ENCODE results near the gene NAB1. TPM values are rescaled to one million over a fixed set of nuclear protein-coding genes. Genes with fewer than 3 reads are reported as not detected.

NAB1 gene
- total RNA-seq, 1 donor from 2014 or later: 71.6 TPM

DNA sequence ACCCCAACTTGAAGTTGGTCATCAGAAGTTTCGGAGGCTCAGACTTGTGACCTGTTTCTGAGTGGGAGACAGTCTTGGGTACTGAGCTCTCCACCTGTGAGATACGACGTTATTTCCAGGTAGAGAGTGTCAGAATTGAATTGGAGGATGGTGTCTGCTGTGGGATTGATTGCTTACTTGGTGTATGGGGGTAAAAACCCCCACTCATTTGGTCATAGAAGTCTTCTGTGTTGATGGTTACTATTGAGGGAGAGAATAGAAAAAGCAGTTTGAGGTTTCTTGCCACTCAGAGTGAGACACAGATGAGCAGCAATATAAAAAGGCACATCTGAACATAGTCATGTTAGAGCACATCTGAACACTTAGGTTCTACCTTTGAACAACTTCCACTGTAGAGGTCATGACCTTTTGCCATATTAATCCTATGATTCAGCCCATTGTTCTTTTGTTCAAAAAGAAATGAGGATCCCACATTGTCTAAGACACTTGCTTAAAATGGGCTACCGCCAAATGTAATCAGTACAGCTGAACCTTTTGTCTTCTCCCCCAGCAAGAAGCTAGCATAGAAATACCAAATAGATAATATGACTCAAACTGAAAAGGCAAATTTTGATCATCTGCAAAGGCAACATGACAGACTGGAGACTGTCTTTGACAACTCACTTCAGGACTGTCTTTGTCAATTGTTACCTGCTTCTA is 73.3 kb downstream of the NAB1 start:
- peaks cover 27% of the 10 kb centered on the region for H3K4me1 Mint-ChIP-seq

DNA sequence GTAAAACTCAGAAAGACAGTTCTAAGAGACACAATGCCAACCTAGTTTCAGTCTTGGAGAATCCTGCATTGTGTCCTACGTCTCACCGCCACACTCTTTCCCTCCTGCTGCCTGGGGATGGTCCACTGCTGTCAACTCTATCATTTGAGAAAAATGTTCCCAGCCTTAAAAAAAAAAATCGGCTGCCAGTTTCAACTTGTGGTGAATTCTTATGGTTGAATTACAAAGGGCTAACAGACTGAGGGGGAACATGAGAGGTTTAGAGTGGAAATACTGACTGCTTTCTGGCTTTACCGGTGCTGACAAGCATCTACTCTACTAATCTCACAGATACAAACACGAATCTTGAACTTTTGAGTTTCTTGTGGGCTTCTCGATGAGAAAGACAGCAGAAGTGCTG is 74.0 kb downstream of the NAB1 start:
- Mint-ChIP-seq H3K9me3 (no peaks in the 10 kb centered on the region), H3K27ac (no peak overlapping the region), H3K4me1 (peaks cover 21% of the 10 kb centered on the region), H3K27me3 (ENCODE audit: low read depth) (no peaks in the 10 kb centered on the region), H3K36me3 (no peaks in the 10 kb centered on the region), H3K4me3 (no peak overlapping the region)
- TF ChIP-seq, protein P1, sequence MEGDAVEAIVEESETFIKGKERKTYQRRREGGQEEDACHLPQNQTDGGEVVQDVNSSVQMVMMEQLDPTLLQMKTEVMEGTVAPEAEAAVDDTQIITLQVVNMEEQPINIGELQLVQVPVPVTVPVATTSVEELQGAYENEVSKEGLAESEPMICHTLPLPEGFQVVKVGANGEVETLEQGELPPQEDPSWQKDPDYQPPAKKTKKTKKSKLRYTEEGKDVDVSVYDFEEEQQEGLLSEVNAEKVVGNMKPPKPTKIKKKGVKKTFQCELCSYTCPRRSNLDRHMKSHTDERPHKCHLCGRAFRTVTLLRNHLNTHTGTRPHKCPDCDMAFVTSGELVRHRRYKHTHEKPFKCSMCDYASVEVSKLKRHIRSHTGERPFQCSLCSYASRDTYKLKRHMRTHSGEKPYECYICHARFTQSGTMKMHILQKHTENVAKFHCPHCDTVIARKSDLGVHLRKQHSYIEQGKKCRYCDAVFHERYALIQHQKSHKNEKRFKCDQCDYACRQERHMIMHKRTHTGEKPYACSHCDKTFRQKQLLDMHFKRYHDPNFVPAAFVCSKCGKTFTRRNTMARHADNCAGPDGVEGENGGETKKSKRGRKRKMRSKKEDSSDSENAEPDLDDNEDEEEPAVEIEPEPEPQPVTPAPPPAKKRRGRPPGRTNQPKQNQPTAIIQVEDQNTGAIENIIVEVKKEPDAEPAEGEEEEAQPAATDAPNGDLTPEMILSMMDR (IDR thresholded peaks at IDR 0.05; ENCODE audit: unreplicated experiment): no peak
- no peak for DNase-seq (ENCODE audit: low spot score in 2 of 2, unreplicated experiment in 2 of 2)

More for the DNA sequence above, 73.3 kb downstream of the NAB1 start:
- TF ChIP-seq, protein P1 (IDR thresholded peaks at IDR 0.05; ENCODE audit: unreplicated experiment): no peak
- H3K4me3 Mint-ChIP-seq: no peak overlapping the region
- H3K9me3 Mint-ChIP-seq: no peaks in the 10 kb centered on the region
- DNase-seq (ENCODE audit: low spot score in 2 of 2, unreplicated experiment in 2 of 2): no peak
- H3K27ac Mint-ChIP-seq: no peak overlapping the region
- no peaks in the 10 kb centered on the region for H3K27me3 Mint-ChIP-seq (ENCODE audit: low read depth)
- no peaks in the 10 kb centered on the region for H3K36me3 Mint-ChIP-seq

DNA sequence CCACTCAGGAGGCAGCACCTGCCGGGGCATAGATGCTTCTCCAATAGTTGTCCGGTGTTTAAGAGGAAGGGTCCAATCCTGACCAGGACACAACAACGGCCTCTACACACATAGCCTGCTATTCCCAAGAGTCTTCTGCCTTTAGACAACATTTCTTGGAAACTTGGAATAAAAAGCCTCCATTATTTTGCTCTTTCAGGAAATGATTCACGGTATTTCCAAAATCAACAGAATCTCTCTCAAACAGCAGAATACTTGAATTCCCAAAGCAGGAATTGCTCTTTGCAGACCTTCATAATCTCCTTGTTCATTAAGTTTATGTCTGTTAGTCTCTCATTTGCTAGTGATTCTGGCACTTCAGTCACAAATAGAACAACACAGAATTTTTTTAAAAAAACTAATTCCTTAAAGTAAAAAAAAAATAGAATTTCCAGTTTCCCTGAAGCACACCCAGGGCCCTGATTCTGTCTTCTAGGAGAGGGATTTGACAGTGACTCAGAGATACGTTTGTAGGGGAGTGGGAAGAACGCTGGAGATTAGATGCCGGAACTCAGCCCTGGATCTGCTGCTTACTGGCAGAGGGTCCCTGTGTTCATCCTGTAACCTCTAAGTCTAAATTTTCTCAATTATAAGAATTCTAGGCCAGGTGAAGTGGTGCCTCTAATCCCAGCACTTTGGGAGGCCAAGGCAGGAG is 74.7 kb downstream of the NAB1 start:
- H3K36me3 Mint-ChIP-seq: no peaks in the 10 kb centered on the region
- H3K27ac Mint-ChIP-seq: no peak overlapping the region
- no peaks in the 10 kb centered on the region for H3K27me3 Mint-ChIP-seq (ENCODE audit: low read depth)
- H3K4me1 Mint-ChIP-seq: peaks cover 15% of the 10 kb centered on the region
- TF ChIP-seq, protein P1 (IDR thresholded peaks at IDR 0.05; ENCODE audit: unreplicated experiment): no peak
- no peak overlapping the region for H3K4me3 Mint-ChIP-seq
- DNase-seq (ENCODE audit: low spot score in 2 of 2, unreplicated experiment in 2 of 2): no peak
- H3K9me3 Mint-ChIP-seq: peaks cover 1% of the 10 kb centered on the region

DNA sequence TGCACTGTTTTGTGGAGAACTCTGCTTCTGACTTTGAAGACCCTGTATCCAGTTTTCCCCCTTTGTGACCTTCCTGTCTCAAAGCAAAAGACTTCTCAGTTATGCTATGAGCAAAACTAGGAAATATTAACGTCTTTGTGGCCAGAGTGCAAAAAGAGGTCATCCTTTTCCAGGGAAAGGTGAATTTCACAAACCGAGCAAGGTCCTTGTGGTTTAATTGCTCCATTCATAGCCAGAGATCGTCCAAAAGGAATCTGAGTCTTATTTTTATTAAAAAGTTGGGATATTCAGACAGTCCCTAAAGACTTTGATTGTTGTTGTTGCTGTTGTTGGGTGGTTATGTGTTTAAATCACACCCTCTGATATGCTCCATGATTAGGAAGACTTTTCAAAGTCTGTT is 77.4 kb downstream of the NAB1 start:
- Mint-ChIP-seq H3K4me3 (no peak overlapping the region), H3K27ac (no peak overlapping the region), H3K36me3 (no peaks in the 10 kb centered on the region), H3K27me3 (ENCODE audit: low read depth) (no peaks in the 10 kb centered on the region), H3K4me1 (peaks cover 8% of the 10 kb centered on the region), H3K9me3 (peaks cover 5% of the 10 kb centered on the region)
- TF ChIP-seq, protein P1 (IDR thresholded peaks at IDR 0.05; ENCODE audit: unreplicated experiment): no peak
- no peak for DNase-seq (ENCODE audit: low spot score in 2 of 2, unreplicated experiment in 2 of 2)

DNA sequence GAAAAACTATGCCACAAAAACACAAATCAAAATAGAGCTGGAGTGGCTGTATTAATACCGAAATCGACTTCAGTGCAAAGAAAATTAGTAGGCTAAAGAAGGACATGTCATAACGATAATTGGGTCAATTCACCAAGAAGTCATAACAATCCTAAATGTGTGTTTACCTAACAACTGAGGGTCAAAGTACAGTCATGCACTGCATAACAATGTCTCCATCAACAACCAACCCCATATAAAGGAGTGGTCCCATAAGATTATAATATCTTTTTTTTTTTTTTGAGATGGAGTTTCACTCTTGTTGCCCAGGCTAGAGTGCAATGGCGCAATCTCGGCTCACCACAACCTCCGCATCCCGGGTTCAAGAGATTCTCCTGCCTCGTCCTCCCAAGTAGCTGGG is 87.5 kb downstream of the NAB1 start:
- TF ChIP-seq, protein P1 (IDR thresholded peaks at IDR 0.05; ENCODE audit: unreplicated experiment): no peak
- DNase-seq (ENCODE audit: low spot score in 2 of 2, unreplicated experiment in 2 of 2): no peak
- no peak overlapping the region for H3K4me3 Mint-ChIP-seq
- H3K4me1 Mint-ChIP-seq: no peaks in the 10 kb centered on the region
- H3K36me3 Mint-ChIP-seq: no peaks in the 10 kb centered on the region
- no peak overlapping the region for H3K27ac Mint-ChIP-seq
- H3K9me3 Mint-ChIP-seq: peaks cover 3% of the 10 kb centered on the region
- H3K27me3 Mint-ChIP-seq (ENCODE audit: low read depth): no peaks in the 10 kb centered on the region
